T1000 (cell line): ENCODE measurements around the gene KRTAP4-11.
"Not testable (repeated sequence)": the region's sequence is repeated elsewhere in the genome, so short reads cannot be mapped to it uniquely, and the experiment has no call there.

Experiments used
- DNase-seq: peaks from one replicate; lab custom pipeline; 2025; ENCODE audit warnings: mixed read lengths; lab: John Stamatoyannopoulos, UW

Gene KRTAP4-11

GRCh38 chr17:41084100-41084856 lies 33.9 kb downstream of the KRTAP4-11 start, which contains the start of gene KRTAP4-7:
Gene KRTAP4-7, plus strand, starts transcription at chr17:41084150. Its CDS starts 57 bp downstream, at chr17:41084207.
- not testable (repeated sequence) for DNase-seq

- not testable (repeated sequence) for DNase-seq
Measured at GRCh38 chr17:41083427-41083826, 34.7 kb downstream of the KRTAP4-11 start.

- no peak for DNase-seq
Measured at GRCh38 chr17:41082626-41083025, 35.5 kb downstream of the KRTAP4-11 start.

- DNase-seq, result no peak
Measured at GRCh38 chr17:41076788-41077187, 41.4 kb downstream of the KRTAP4-11 start.

GRCh38 chr17:41073676-41074075 lies 44.5 kb downstream of the KRTAP4-11 start:
- no peak for DNase-seq

GRCh38 chr17:41071606-41072360 lies 46.4 kb downstream of the KRTAP4-11 start:
- DNase-seq, result no peak

- DNase-seq, result no peak
Measured at GRCh38 chr17:41069031-41069430, 49.1 kb downstream of the KRTAP4-11 start.

- DNase-seq, result no peak
Measured at GRCh38 chr17:41067281-41067680, 50.9 kb downstream of the KRTAP4-11 start.
